Common myeloid progenitor, CD34-positive (primary cell): ENCODE data around the gene DUSP19.

Experiments used
- CTCF ChIA-PET: fragments of 350-600 bp; sonication (Branson Sonifier 250); formaldehyde crosslinking; loops from one replicate; lab custom pipeline; 2021; ENCODE audit warnings: antibody characterized with exemption; lab: Charles Lee
- POLR2A ChIA-PET: fragments of 350-600 bp; sonication (Branson Sonifier 250); formaldehyde crosslinking; loops from one replicate; lab custom pipeline; 2021; ENCODE audit warnings: antibody characterized with exemption; lab: Charles Lee
- DNase-seq, 3 donors: peaks; one replicate each; pipeline versions ENCODE4 v3.0.0 to v3.0.0-alpha.2; 2013
- H3K27ac ChIP-seq, 2 experiments: 1 replicate in 1 of 2; 2 replicates in 1 of 2; pipeline ENCODE4 v1.7.0; 2013; ENCODE audit warnings: inconsistent platforms in 2 of 2, low read length in 2 of 2, mild to moderate bottlenecking in 2 of 2, low read depth in 1 of 2, moderate library complexity in 1 of 2; ENCODE audit not compliant: severe bottlenecking in 2 of 2, insufficient read depth in 1 of 2, poor library complexity in 1 of 2
- H3K27me3 ChIP-seq, 5 experiments: replicated peaks in 2 of 5; 1 replicate in 3 of 5; 2 replicates in 2 of 5; pipeline versions ENCODE4 v1.6.1 to v1.7.0; 2013; ENCODE audit warnings: low read length in 4 of 5, mild to moderate bottlenecking in 2 of 5, moderate library complexity in 2 of 5, inconsistent platforms in 1 of 5; ENCODE audit not compliant: insufficient read depth in 5 of 5, control insufficient read depth in 4 of 5
- H3K36me3 ChIP-seq, 4 experiments: 1 replicate in 2 of 4; 2 replicates in 2 of 4; pipeline versions ENCODE4 v1.6.1 to v1.7.0; 2013; ENCODE audit warnings: low read length in 3 of 4, control low read depth in 1 of 4, mild to moderate bottlenecking in 1 of 4; ENCODE audit not compliant: control insufficient read depth in 4 of 4, insufficient read depth in 4 of 4
- H3K4me1 ChIP-seq, 4 experiments: 1 replicate in 3 of 4; 2 replicates in 1 of 4; pipeline versions ENCODE4 v1.6.1 to v1.7.1; 2013; ENCODE audit warnings: low read length in 3 of 4, mild to moderate bottlenecking in 3 of 4, control low read depth in 1 of 4, inconsistent platforms in 1 of 4, moderate library complexity in 1 of 4; ENCODE audit not compliant: control insufficient read depth in 4 of 4, insufficient read depth in 4 of 4; ENCODE audit errors: control extremely low read depth in 1 of 4
- H3K4me3 ChIP-seq, 7 experiments: 1 replicate in 4 of 7; 2 replicates in 3 of 7; pipeline versions ENCODE4 v1.5.1 to v1.7.0; 2013; ENCODE audit warnings: mild to moderate bottlenecking in 7 of 7, low read length in 6 of 7, moderate library complexity in 6 of 7, inconsistent platforms in 2 of 7, low read depth in 2 of 7, control low read depth in 1 of 7; ENCODE audit not compliant: insufficient read depth in 4 of 7, control insufficient read depth in 1 of 7; ENCODE audit errors: extremely low read depth in 1 of 7
- H3K9me3 ChIP-seq, 5 experiments: 1 replicate in 4 of 5; 2 replicates in 1 of 5; pipeline versions ENCODE4 v1.6.1 to v1.7.1; 2013; ENCODE audit warnings: low read length in 4 of 5, mild to moderate bottlenecking in 2 of 5, inconsistent platforms in 1 of 5, low read depth in 1 of 5, moderate library complexity in 1 of 5; ENCODE audit not compliant: control insufficient read depth in 4 of 5, insufficient read depth in 2 of 5; ENCODE audit errors: control extremely low read depth in 1 of 5
- WGBS: methylation state at CpG from one replicate; pipeline ENCODE4 v1.1.5; 2013; ENCODE audit not compliant: insufficient coverage; 5-methylcytosine and 5-hydroxymethylcytosine counted together

The DUSP19 gene

GRCh38 chr2:183105402-183106134 lies 27.0 kb downstream of the DUSP19 start:
- DNase-seq = no peak
- WGBS = 75% methylated on average over 4 of the region's 4 CpGs
- Histone ChIP-seq H3K4me1 (no peaks in the 10 kb centered on the region), H3K9me3 (no peaks in the 10 kb centered on the region), H3K27me3 (no peaks in the 10 kb centered on the region), H3K27ac (no peak overlapping the region), H3K36me3 (no peaks in the 10 kb centered on the region), H3K4me3 (no peak overlapping the region)
- ChIA-PET CTCF (no interaction called here), POLR2A (no interaction called here)

GRCh38 chr2:183112577-183112976 lies 34.0 kb downstream of the DUSP19 start:
- CTCF ChIA-PET = no interaction called here
- POLR2A ChIA-PET = no interaction called here
- WGBS = no CpG with 5 or more reads among the region's 3 CpGs

GRCh38 chr2:183113630-183114029 lies 35.1 kb downstream of the DUSP19 start:
- Histone ChIP-seq H3K27ac (no peak overlapping the region), H3K27me3 (no peaks in the 10 kb centered on the region), H3K36me3 (no peaks in the 10 kb centered on the region), H3K4me1 (no peaks in the 10 kb centered on the region), H3K4me3 (no peak overlapping the region), H3K9me3 (no peaks in the 10 kb centered on the region)
- CTCF ChIA-PET = no interaction called here
- POLR2A ChIA-PET = no interaction called here
- whole genome bisulfite sequencing = 71% methylated on average over 2 of the region's 2 CpGs
- no peak for DNase-seq

More at GRCh38 chr2:183112577-183112976, 34.0 kb downstream of the DUSP19 start:
- H3K27me3 ChIP-seq = no peaks in the 10 kb centered on the region
- no peaks in the 10 kb centered on the region for H3K9me3 ChIP-seq
- DNase-seq = peak in 2 of 3 donors; percentile 45 to 77
- no peak overlapping the region for H3K4me3 ChIP-seq
- H3K27ac ChIP-seq = no peak overlapping the region
- H3K36me3 ChIP-seq = no peaks in the 10 kb centered on the region
- no peaks in the 10 kb centered on the region for H3K4me1 ChIP-seq

GRCh38 chr2:183117226-183117625 lies 38.7 kb downstream of the DUSP19 start:
- Histone ChIP-seq H3K27ac (no peak overlapping the region), H3K4me3 (no peak overlapping the region), H3K36me3 (no peaks in the 10 kb centered on the region), H3K9me3 (no peaks in the 10 kb centered on the region), H3K4me1 (no peaks in the 10 kb centered on the region), H3K27me3 (no peaks in the 10 kb centered on the region)
- POLR2A ChIA-PET = no interaction called here
- CTCF ChIA-PET = no interaction called here
- peak in 1 of 3 donors; percentile 8 for DNase-seq
- WGBS = 100% methylated on average over 1 of the region's 3 CpGs

GRCh38 chr2:183123117-183123958 lies 44.8 kb downstream of the DUSP19 start:
- CTCF ChIA-PET = interaction anchor here (0.6 to 1.6 kb wide), 2 partner anchors 11 to 15 kb away, joined by 3 to 4 read pairs; no protein-coding TSS in a partner anchor
- POLR2A ChIA-PET = no interaction called here
- peak in 2 of 3 donors; percentile 28 to 36 for DNase-seq
- H3K36me3 ChIP-seq = peaks cover 0 to 2% (median 0%) of the 10 kb centered on the region in 4 experiments
- H3K4me3 ChIP-seq = peak overlapping the region in 6 of 7 experiments; percentile 89 to 100 (median 94)
- peak overlapping the region; percentile 72 to 88 for H3K27ac ChIP-seq
- no peaks in the 10 kb centered on the region for H3K9me3 ChIP-seq
- WGBS = no CpG with 5 or more reads among the region's 17 CpGs
- no peaks in the 10 kb centered on the region for H3K27me3 ChIP-seq
- H3K4me1 ChIP-seq = peaks cover 5 to 26% (median 14%) of the 10 kb centered on the region in 4 experiments

- CTCF ChIA-PET = interaction anchor here (0.6 to 1.6 kb wide), 2 partner anchors 10 to 14 kb away, joined by 3 to 4 read pairs; no protein-coding TSS in a partner anchor
- no peaks in the 10 kb centered on the region for H3K9me3 ChIP-seq
- peaks cover 5 to 26% (median 14%) of the 10 kb centered on the region in 4 experiments for H3K4me1 ChIP-seq
- POLR2A ChIA-PET = no interaction called here
- H3K36me3 ChIP-seq = peaks cover 0 to 2% (median 0%) of the 10 kb centered on the region in 4 experiments
- peak overlapping the region; percentile 89 to 100 (median 94) for H3K4me3 ChIP-seq
- 0% methylated on average over 3 of the region's 7 CpGs for WGBS
- H3K27ac ChIP-seq = peak overlapping the region; percentile 72 to 88
- no peaks in the 10 kb centered on the region for H3K27me3 ChIP-seq
- no peak for DNase-seq
These were observed 45.3 kb downstream of the DUSP19 start for GRCh38 chr2:183123959-183124221.
